ENCODE data around the gene SLCO2A1.

The SLCO2A1 gene

GRCh38 chr3:134066651-134067530 lies 37.2 kb upstream of the SLCO2A1 start:
- Histone ChIP-seq H3K4me2 (ENCODE audit: low read depth, low read length, poor library complexity, severe bottlenecking) (no peak overlapping the region), H3K79me2 (ENCODE audit: insufficient read depth, low read length) (no peaks in the 10 kb centered on the region), H3F3A (ENCODE audit: insufficient read depth) (no peaks in the 10 kb centered on the region), H3K9me2 (replicated peaks; ENCODE audit: insufficient read depth, low read length) (no peaks in the 10 kb centered on the region), H3K27me3 (ENCODE audit: low read length) (0 out of 2 replicates have a peak, but pooled peaks cover 4% of the 10 kb centered on the region), H3K9me3 (ENCODE audit: insufficient read depth, low read length) (no peaks in the 10 kb centered on the region), H3K4me3 (ENCODE audit: insufficient read depth, low read length, poor library complexity, severe bottlenecking) (no peak overlapping the region), H3K27ac (ENCODE audit: low read depth, low read length) (no peak overlapping the region), H3K9ac (ENCODE audit: low read length) (no peak overlapping the region), H3K36me3 (ENCODE audit: low read length) (no peaks in the 10 kb centered on the region), H2AFZ (ENCODE audit: low read depth, low read length, severe bottlenecking) (no peak overlapping the region), H4K20me1 (ENCODE audit: low read depth, low read length) (no peaks in the 10 kb centered on the region)
- TF ChIP-seq EZH2phosphoT487 (conservative IDR thresholded peaks at IDR 0.05; ENCODE audit: low read length) (no peak), CTCF (IDR thresholded peaks at IDR 0.05; ENCODE audit: insufficient read depth, low read length, poor library complexity, severe bottlenecking) (no peak)

GRCh38 chr3:134066158-134066541 lies 36.4 kb upstream of the SLCO2A1 start:
- H3K9me3 ChIP-seq (ENCODE audit: insufficient read depth, low read length), result no peaks in the 10 kb centered on the region
- no peak for TF ChIP-seq EZH2phosphoT487 (conservative IDR thresholded peaks at IDR 0.05; ENCODE audit: low read length)
- no peak for TF ChIP-seq CTCF (IDR thresholded peaks at IDR 0.05; ENCODE audit: insufficient read depth, low read length, poor library complexity, severe bottlenecking)
- H3F3A ChIP-seq (ENCODE audit: insufficient read depth), result no peaks in the 10 kb centered on the region
- no peak overlapping the region for H3K4me3 ChIP-seq (ENCODE audit: insufficient read depth, low read length, poor library complexity, severe bottlenecking)
- H3K4me2 ChIP-seq (ENCODE audit: low read depth, low read length, poor library complexity, severe bottlenecking), result no peak overlapping the region
- 0 out of 2 replicates have a peak, but pooled peaks cover 4% of the 10 kb centered on the region for H3K27me3 ChIP-seq (ENCODE audit: low read length)
- H3K36me3 ChIP-seq (ENCODE audit: low read length), result no peaks in the 10 kb centered on the region
- H3K9ac ChIP-seq (ENCODE audit: low read length), result no peak overlapping the region
- no peak overlapping the region for H3K27ac ChIP-seq (ENCODE audit: low read depth, low read length)
- no peak overlapping the region for H2AFZ ChIP-seq (ENCODE audit: low read depth, low read length, severe bottlenecking)
- H4K20me1 ChIP-seq (ENCODE audit: low read depth, low read length), result no peaks in the 10 kb centered on the region
- H3K79me2 ChIP-seq (ENCODE audit: insufficient read depth, low read length), result no peaks in the 10 kb centered on the region
- no peaks in the 10 kb centered on the region for H3K9me2 ChIP-seq (replicated peaks; ENCODE audit: insufficient read depth, low read length)

DNA sequence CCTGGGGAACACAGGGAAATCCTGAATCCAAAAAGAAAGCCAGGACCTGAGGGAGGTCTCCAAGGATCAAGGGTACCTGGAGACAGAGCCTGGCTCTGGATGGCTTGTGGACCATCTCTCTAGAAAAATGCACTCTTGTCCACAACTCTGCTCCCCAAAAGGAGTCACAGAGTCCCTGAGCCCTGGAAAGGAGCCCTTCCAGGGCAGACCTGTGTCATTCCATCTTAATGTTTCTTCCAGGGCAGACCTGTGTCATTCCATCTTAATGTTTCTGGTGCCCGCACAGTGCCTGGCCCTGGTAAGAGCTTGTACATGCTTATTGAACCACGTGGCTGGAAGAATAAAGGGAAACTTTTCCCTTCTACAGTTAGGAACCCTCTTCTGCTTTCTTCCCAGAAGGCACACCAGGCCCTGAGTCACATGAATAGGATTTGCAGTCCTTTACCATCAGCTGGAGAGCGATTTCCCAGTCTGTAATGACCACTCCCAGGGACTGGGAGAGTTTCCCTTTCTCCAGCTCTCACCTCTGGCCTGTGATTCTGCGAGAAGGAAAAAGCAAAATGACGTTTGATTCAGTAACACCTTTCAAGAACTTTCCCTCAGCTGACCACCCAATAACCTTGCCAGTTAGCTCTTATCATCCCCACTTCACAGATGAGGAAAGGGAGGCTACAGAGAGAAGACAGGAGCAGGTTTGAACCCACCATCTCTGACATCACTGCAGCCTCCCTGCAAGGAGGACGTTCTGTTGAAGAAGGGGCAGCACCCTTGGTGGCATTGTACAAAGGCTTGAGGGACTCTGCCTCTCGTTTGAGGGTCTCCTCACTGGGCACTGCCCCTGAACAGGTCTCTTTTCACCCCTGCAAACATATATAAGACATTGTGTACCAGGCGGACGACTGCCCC lies 35.8 kb upstream of the SLCO2A1 start:
- no peak for TF ChIP-seq EZH2phosphoT487 (conservative IDR thresholded peaks at IDR 0.05; ENCODE audit: low read length)
- TF ChIP-seq CTCF (IDR thresholded peaks at IDR 0.05; ENCODE audit: insufficient read depth, low read length, poor library complexity, severe bottlenecking), result no peak
- H3F3A ChIP-seq (ENCODE audit: insufficient read depth), result no peaks in the 10 kb centered on the region
- no peaks in the 10 kb centered on the region for H3K9me3 ChIP-seq (ENCODE audit: insufficient read depth, low read length)
- H3K27me3 ChIP-seq (ENCODE audit: low read length), result 0 out of 2 replicates have a peak, but pooled peaks cover 4% of the 10 kb centered on the region
- no peaks in the 10 kb centered on the region for H3K9me2 ChIP-seq (replicated peaks; ENCODE audit: insufficient read depth, low read length)
- H3K36me3 ChIP-seq (ENCODE audit: low read length), result no peaks in the 10 kb centered on the region
- no peak overlapping the region for H3K9ac ChIP-seq (ENCODE audit: low read length)
- no peak overlapping the region for H3K4me3 ChIP-seq (ENCODE audit: insufficient read depth, low read length, poor library complexity, severe bottlenecking)
- H2AFZ ChIP-seq (ENCODE audit: low read depth, low read length, severe bottlenecking), result no peak overlapping the region
- H4K20me1 ChIP-seq (ENCODE audit: low read depth, low read length), result no peaks in the 10 kb centered on the region
- no peak overlapping the region for H3K4me2 ChIP-seq (ENCODE audit: low read depth, low read length, poor library complexity, severe bottlenecking)
- H3K27ac ChIP-seq (ENCODE audit: low read depth, low read length), result no peak overlapping the region
- H3K79me2 ChIP-seq (ENCODE audit: insufficient read depth, low read length), result no peaks in the 10 kb centered on the region

Measured in SU-DHL-6 (cell line).